OCI-LY3 (cell line): Measurements from ENCODE around the gene EPSTI1.
"Not testable (repeated sequence)": the region's sequence is repeated elsewhere in the genome, so short reads cannot be mapped to it uniquely, and the experiment has no call there.

Source experiments
- H2AFZ ChIP-seq: fragments of 200-600, 300-600 bp; shearing (Covaris generic); 2 replicates; pipeline ENCODE4 v1.6.0; 2014; ENCODE audit warnings: antibody characterized with exemption, low read depth, low read length
- H3K27ac ChIP-seq: fragments of 200-600, 300-600 bp; sonication (generic); 2 replicates; pipeline ENCODE4 v1.5.1; 2014; ENCODE audit warnings: mild to moderate bottlenecking, low read length, moderate library complexity, mixed read lengths
- H3K27me3 ChIP-seq: fragments of 200-600, 300-600 bp; sonication (generic); 2 replicates; pipeline ENCODE4 v1.6.1; 2014; ENCODE audit warnings: low read depth, low read length, mixed read lengths
- H3K36me3 ChIP-seq: fragments of 200-600, 300-600 bp; sonication (generic); replicated peaks from 2 replicates; pipeline ENCODE3; 2014; ENCODE audit warnings: low read depth, low read length, mixed read lengths
- H3K4me1 ChIP-seq: fragments of 300-600, 200-600 bp; sonication (generic); 2 replicates; pipeline ENCODE4 v1.6.1; 2014; ENCODE audit warnings: low read length, mixed read lengths
- H3K4me2 ChIP-seq: fragments of 200-600, 300-600 bp; sonication (generic); 2 replicates; pipeline ENCODE4 v1.6.1; 2014; ENCODE audit warnings: low read length, mixed read lengths
- H3K4me3 ChIP-seq: fragments of 300-600, 200-600 bp; sonication (generic); 2 replicates; pipeline ENCODE4 v1.5.1; 2014; ENCODE audit warnings: antibody characterized with exemption, mild to moderate bottlenecking, low read length, moderate library complexity
- H3K79me2 ChIP-seq: fragments of 300-600, 200-600 bp; shearing (Covaris generic); 2 replicates; pipeline ENCODE4 v1.6.1; 2014; ENCODE audit warnings: mild to moderate bottlenecking, low read length, mixed read lengths
- H3K9ac ChIP-seq: fragments of 300-600, 200-600 bp; shearing (Covaris generic); 2 replicates; pipeline ENCODE4 v1.6.0; 2014; ENCODE audit warnings: mild to moderate bottlenecking, low read length, moderate library complexity
- H3K9me3 ChIP-seq: fragments of 200-600, 300-600 bp; shearing (Covaris generic); 2 replicates; pipeline ENCODE4 v1.6.1; 2014; ENCODE audit warnings: low read length, mixed read lengths; ENCODE audit not compliant: insufficient read depth
- H4K20me1 ChIP-seq: fragments of 200-600, 300-600 bp; sonication (generic); 2 replicates; pipeline ENCODE4 v1.6.1; 2016; ENCODE audit warnings: low read length, mixed read lengths; ENCODE audit not compliant: insufficient read depth
- CTCF ChIP-seq: fragments of 200-600, 300-600 bp; sonication (generic); IDR thresholded peaks from 2 replicates; pipeline ENCODE4 v1.5.1; 2014; ENCODE audit warnings: antibody characterized with exemption, low read length, low read depth
- EZH2phosphoT487 ChIP-seq: fragments of 200-600 bp; shearing (Covaris generic); IDR thresholded peaks from 2 replicates; pipeline ENCODE4 v1.6.1; 2018; ENCODE audit warnings: antibody characterized with exemption, mixed run types, low read depth

EPSTI1 gene

GRCh38 chr13:42865768-42866102 lies 126.3 kb downstream of the EPSTI1 start:
- Histone ChIP-seq H3K27me3 (peaks cover 12% of the 10 kb centered on the region), H3K9me3 (no peaks in the 10 kb centered on the region), H4K20me1 (no peaks in the 10 kb centered on the region), H3K4me1 (no peaks in the 10 kb centered on the region), H3K4me3 (no peak overlapping the region), H3K79me2 (no peaks in the 10 kb centered on the region), H3K9ac (no peak overlapping the region), H3K4me2 (no peak overlapping the region), H2AFZ (no peak overlapping the region), H3K27ac (no peak overlapping the region), H3K36me3 (no peaks in the 10 kb centered on the region)
- TF ChIP-seq CTCF = no peak
- TF ChIP-seq EZH2phosphoT487 = no peak

GRCh38 chr13:42864952-42865767 lies 126.9 kb downstream of the EPSTI1 start:
- H3K4me3 ChIP-seq = no peak overlapping the region
- H3K9me3 ChIP-seq = no peaks in the 10 kb centered on the region
- H3K4me2 ChIP-seq = no peak overlapping the region
- no peaks in the 10 kb centered on the region for H4K20me1 ChIP-seq
- no peak overlapping the region for H3K27ac ChIP-seq
- TF ChIP-seq CTCF = no peak
- no peak for TF ChIP-seq EZH2phosphoT487
- no peak overlapping the region for H2AFZ ChIP-seq
- H3K36me3 ChIP-seq = no peaks in the 10 kb centered on the region
- H3K4me1 ChIP-seq = no peaks in the 10 kb centered on the region
- no peaks in the 10 kb centered on the region for H3K79me2 ChIP-seq
- H3K9ac ChIP-seq = no peak overlapping the region
- H3K27me3 ChIP-seq = peaks cover 16% of the 10 kb centered on the region

- H3K9ac ChIP-seq, H3K27ac ChIP-seq, H3K4me1 ChIP-seq, H3K9me3 ChIP-seq, H3K79me2 ChIP-seq, H2AFZ ChIP-seq, H3K4me2 ChIP-seq, H3K36me3 ChIP-seq, H4K20me1 ChIP-seq, H3K4me3 ChIP-seq: not testable (repeated sequence)
- peaks cover 26% of the 10 kb centered on the region for H3K27me3 ChIP-seq
These were observed 129.7 kb downstream of the EPSTI1 start for GRCh38 chr13:42862370-42862769.

- H3K4me3 ChIP-seq = no peak overlapping the region
- H3K79me2 ChIP-seq = no peaks in the 10 kb centered on the region
- H3K4me2 ChIP-seq = no peak overlapping the region
- no peaks in the 10 kb centered on the region for H3K4me1 ChIP-seq
- H2AFZ ChIP-seq = no peak overlapping the region
- no peaks in the 10 kb centered on the region for H3K9me3 ChIP-seq
- peaks cover 28% of the 10 kb centered on the region for H3K27me3 ChIP-seq
- no peaks in the 10 kb centered on the region for H4K20me1 ChIP-seq
- TF ChIP-seq EZH2phosphoT487 (no peak), CTCF (no peak)
- no peak overlapping the region for H3K9ac ChIP-seq
- no peaks in the 10 kb centered on the region for H3K36me3 ChIP-seq
- no peak overlapping the region for H3K27ac ChIP-seq
These were observed 131.6 kb downstream of the EPSTI1 start for GRCh38 chr13:42860485-42860884.
